ENCODE data around the gene PLXNA1. TPM values are rescaled to one million over a fixed set of nuclear protein-coding genes. Genes with fewer than 3 reads are reported as not detected.

The PLXNA1 gene
- total RNA-seq, 2 donors from 2014 or later, result 17.0 to 49.5 TPM

- 100% methylated on average over 1 of the region's 1 CpG for WGBS
- intact Hi-C loops (cut with DNase I), result no loop called here
- no peaks in the 10 kb centered on the region for H3K36me3 ChIP-seq
- no peak overlapping the region for H3K27ac ChIP-seq
- DNase-seq (ENCODE audit: low spot score), result no peak
- H3K4me1 ChIP-seq (replicated peaks), result no peaks in the 10 kb centered on the region
- no peaks in the 10 kb centered on the region for H3K27me3 ChIP-seq (replicated peaks; ENCODE audit: insufficient read depth)
- H3K9me3 ChIP-seq, result no peaks in the 10 kb centered on the region
- H3K4me3 ChIP-seq, result no peak overlapping the region
- TF ChIP-seq CTCF (IDR thresholded peaks at IDR 0.05) (no peak), POLR2A (IDR thresholded peaks at IDR 0.05) (no peak), POLR2AphosphoS5 (IDR thresholded peaks at IDR 0.05) (no peak)
These were observed 9.1 kb upstream of the PLXNA1 start for GRCh38 chr3:126973814-126974213.

GRCh38 chr3:126974756-126975155, 8.2 kb upstream of the PLXNA1 start:
- Histone ChIP-seq H3K9me3 (no peaks in the 10 kb centered on the region), H3K27me3 (replicated peaks; ENCODE audit: insufficient read depth) (no peaks in the 10 kb centered on the region), H3K4me3 (no peak overlapping the region), H3K36me3 (no peaks in the 10 kb centered on the region), H3K4me1 (replicated peaks) (no peaks in the 10 kb centered on the region), H3K27ac (no peak overlapping the region)
- intact Hi-C loops (cut with DNase I), result no loop called here
- TF ChIP-seq POLR2A (IDR thresholded peaks at IDR 0.05), result no peak
- no peak for TF ChIP-seq POLR2AphosphoS5 (IDR thresholded peaks at IDR 0.05)
- no peak for TF ChIP-seq CTCF (IDR thresholded peaks at IDR 0.05)
- no peak for DNase-seq (ENCODE audit: low spot score)
- WGBS, result 83% methylated on average over 3 of the region's 3 CpGs

GRCh38 chr3:126976906-126977305, 6.0 kb upstream of the PLXNA1 start:
- TF ChIP-seq POLR2A (IDR thresholded peaks at IDR 0.05), result no peak
- no peak for TF ChIP-seq CTCF (IDR thresholded peaks at IDR 0.05)
- TF ChIP-seq POLR2AphosphoS5 (IDR thresholded peaks at IDR 0.05), result no peak
- Histone ChIP-seq H3K36me3 (no peaks in the 10 kb centered on the region), H3K27me3 (replicated peaks; ENCODE audit: insufficient read depth) (no peaks in the 10 kb centered on the region), H3K27ac (no peak overlapping the region), H3K9me3 (no peaks in the 10 kb centered on the region), H3K4me1 (replicated peaks) (no peaks in the 10 kb centered on the region), H3K4me3 (no peak overlapping the region)
- intact Hi-C loops (cut with DNase I), result no loop called here
- no peak for DNase-seq (ENCODE audit: low spot score)
- 91% methylated on average over 7 of the region's 7 CpGs for WGBS

GRCh38 chr3:126977821-126978220, 5.1 kb upstream of the PLXNA1 start:
- WGBS, result 85% methylated on average over 6 of the region's 6 CpGs

More at GRCh38 chr3:126977821-126978220, 5.1 kb upstream of the PLXNA1 start:
- H3K9me3 ChIP-seq, result no peaks in the 10 kb centered on the region
- intact Hi-C loops (cut with DNase I), result no loop called here
- no peak for TF ChIP-seq POLR2A (IDR thresholded peaks at IDR 0.05)
- no peak for TF ChIP-seq CTCF (IDR thresholded peaks at IDR 0.05)
- no peak for TF ChIP-seq POLR2AphosphoS5 (IDR thresholded peaks at IDR 0.05)
- no peak overlapping the region for H3K4me3 ChIP-seq
- H3K4me1 ChIP-seq (replicated peaks), result peaks cover 5% of the 10 kb centered on the region
- no peak for DNase-seq (ENCODE audit: low spot score)
- H3K27me3 ChIP-seq (replicated peaks; ENCODE audit: insufficient read depth), result no peaks in the 10 kb centered on the region
- H3K27ac ChIP-seq, result no peak overlapping the region
- H3K36me3 ChIP-seq, result no peaks in the 10 kb centered on the region

All from prostate gland (tissue), 2 donors.